H9 (cell line): ENCODE data around the gene NRK. TPM values are rescaled to one million over a fixed set of nuclear protein-coding genes. Genes with fewer than 3 reads are reported as not detected.

Experiments
- DNase-seq: peaks from one replicate; pipeline ENCODE4 v3.0.0-alpha.2; 2017
- H2AFZ ChIP-seq: one replicate; pipeline ENCODE4 v1.6.1; 2013; ENCODE audit warnings: mild to moderate bottlenecking, low read length, control low read depth, moderate library complexity
- H2AK5ac ChIP-seq: 2 replicates; pipeline ENCODE4 v1.6.1; 2013; ENCODE audit warnings: low read length, control low read depth, mixed read lengths; ENCODE audit not compliant: insufficient read length
- H2BK120ac ChIP-seq: one replicate; pipeline ENCODE4 v1.6.1; 2013; ENCODE audit warnings: low read depth, mild to moderate bottlenecking, low read length, control low read depth, inconsistent platforms; ENCODE audit not compliant: poor library complexity, severe bottlenecking
- H2BK12ac ChIP-seq: 2 replicates; pipeline ENCODE4 v1.6.1; 2013; ENCODE audit warnings: low read length, control low read depth, mixed read lengths, low read depth; ENCODE audit not compliant: insufficient read length
- H2BK15ac ChIP-seq: 2 replicates; pipeline ENCODE4 v1.6.1; 2013; ENCODE audit warnings: low read depth, low read length, control low read depth
- H2BK20ac ChIP-seq: one replicate; pipeline ENCODE4 v1.6.1; 2013; ENCODE audit warnings: low read depth, mild to moderate bottlenecking, low read length, control low read depth, inconsistent platforms; ENCODE audit not compliant: poor library complexity, severe bottlenecking
- H2BK5ac ChIP-seq: 2 replicates; pipeline ENCODE4 v1.6.1; 2013; ENCODE audit warnings: low read length, control low read depth, mixed read lengths; ENCODE audit not compliant: insufficient read length
- H3K14ac ChIP-seq: 2 replicates; pipeline ENCODE4 v1.6.1; 2013; ENCODE audit warnings: low read length, control low read depth; ENCODE audit not compliant: insufficient read depth
- H3K18ac ChIP-seq: 2 replicates; pipeline ENCODE4 v1.6.1; 2013; ENCODE audit warnings: low read depth, mild to moderate bottlenecking, mixed read lengths, low read length, control low read depth; ENCODE audit not compliant: insufficient read length
- H3K23ac ChIP-seq: 2 replicates; pipeline ENCODE4 v1.6.1; 2013; ENCODE audit warnings: low read length, control low read depth, mixed read lengths, low read depth; ENCODE audit not compliant: insufficient read length
- H3K23me2 ChIP-seq: 2 replicates; pipeline ENCODE4 v1.6.1; 2013; ENCODE audit warnings: low read depth, mild to moderate bottlenecking, mixed read lengths, low read length, control low read depth; ENCODE audit not compliant: insufficient read length, poor library complexity, severe bottlenecking
- H3K27ac ChIP-seq: 2 replicates; pipeline ENCODE4 v1.5.1; 2013; ENCODE audit warnings: low read length, control low read depth, mixed read lengths, low read depth; ENCODE audit not compliant: insufficient read length
- H3K27me3 ChIP-seq: 2 replicates; pipeline ENCODE4 v1.6.1; 2013; ENCODE audit warnings: low read length, control low read depth, inconsistent platforms; ENCODE audit not compliant: insufficient read depth
- H3K4ac ChIP-seq: 2 replicates; pipeline ENCODE4 v1.6.1; 2013; ENCODE audit warnings: low read depth, mild to moderate bottlenecking, control low read depth, inconsistent platforms, low read length, moderate library complexity
- H3K4me1 ChIP-seq: 2 replicates; pipeline ENCODE4 v1.6.1; 2013; ENCODE audit warnings: low read length, control low read depth, inconsistent platforms; ENCODE audit not compliant: insufficient read depth
- H3K4me2 ChIP-seq: 2 replicates; pipeline ENCODE4 v1.6.1; 2013; ENCODE audit warnings: low read length, control low read depth, mixed read lengths; ENCODE audit not compliant: insufficient read length, insufficient read depth
- H3K56ac ChIP-seq: 2 replicates; pipeline ENCODE4 v1.6.1; 2013; ENCODE audit warnings: low read depth, mild to moderate bottlenecking, mixed read lengths, low read length, control low read depth; ENCODE audit not compliant: insufficient read length
- H3K79me1 ChIP-seq: 2 replicates; pipeline ENCODE4 v1.6.1; 2013; ENCODE audit warnings: low read depth, mild to moderate bottlenecking, moderate library complexity, low read length, control low read depth, inconsistent platforms; ENCODE audit not compliant: insufficient read depth, poor library complexity, severe bottlenecking
- H3K79me2 ChIP-seq: 2 replicates; pipeline ENCODE4 v1.6.1; 2013; ENCODE audit warnings: low read length, control low read depth, inconsistent platforms; ENCODE audit not compliant: insufficient read depth
- H3K9ac ChIP-seq: 2 replicates; pipeline ENCODE4 v1.6.1; 2013; ENCODE audit warnings: low read length, control low read depth, mixed read lengths; ENCODE audit not compliant: insufficient read length; ENCODE audit errors: extremely low read depth
- H3K9me3 ChIP-seq: one replicate; pipeline ENCODE4 v1.6.1; 2013; ENCODE audit warnings: low read depth, low read length, inconsistent platforms; ENCODE audit not compliant: control insufficient read depth
- H3T11ph ChIP-seq: one replicate; pipeline ENCODE4 v1.6.1; 2013; ENCODE audit warnings: mild to moderate bottlenecking, low read length, control low read depth, inconsistent platforms
- H4K20me1 ChIP-seq: one replicate; pipeline ENCODE4 v1.6.1; 2013; ENCODE audit not compliant: control insufficient read depth, insufficient read length, insufficient read depth
- H4K5ac ChIP-seq: 2 replicates; pipeline ENCODE4 v1.6.1; 2013; ENCODE audit warnings: low read depth, mild to moderate bottlenecking, mixed read lengths, low read length, control low read depth; ENCODE audit not compliant: insufficient read length
- H4K8ac ChIP-seq: replicated peaks from 2 replicates; pipeline ENCODE4 v1.6.1; 2013; ENCODE audit warnings: low read length, control low read depth, mixed read lengths, low read depth; ENCODE audit not compliant: insufficient read length
- H4K91ac ChIP-seq: 2 replicates; pipeline ENCODE4 v1.6.1; 2013; ENCODE audit warnings: low read depth, mild to moderate bottlenecking, moderate library complexity, mixed read lengths, low read length, control low read depth; ENCODE audit not compliant: insufficient read length
- H3K27ac Mint-ChIP-seq, 3 experiments: 2 replicates in 2 of 3; 3 replicates in 1 of 3; pipeline ENCODE4 v1.8.0; 2020 to 2021; ENCODE audit warnings: mixed read lengths in 3 of 3, mild to moderate bottlenecking in 1 of 3, moderate library complexity in 1 of 3
- H3K27me3 Mint-ChIP-seq: 2 replicates; pipeline ENCODE4 v1.8.0; 2021; ENCODE audit warnings: low read depth, mild to moderate bottlenecking, moderate library complexity, mixed read lengths
- H3K36me3 Mint-ChIP-seq, 3 experiments: 2 replicates in 2 of 3; 3 replicates in 1 of 3; pipeline ENCODE4 v1.8.0; 2020 to 2021; ENCODE audit warnings: low read depth in 3 of 3, mixed read lengths in 3 of 3; ENCODE audit not compliant: insufficient read depth in 1 of 3
- H3K4me1 Mint-ChIP-seq, 2 experiments: 2 replicates each; pipeline ENCODE4 v1.8.0; 2020; ENCODE audit warnings: mixed read lengths in 2 of 2
- H3K4me3 Mint-ChIP-seq, 2 experiments: 2 replicates in 1 of 2; 3 replicates in 1 of 2; pipeline ENCODE4 v1.8.0; 2020 to 2021; ENCODE audit warnings: mild to moderate bottlenecking in 2 of 2, mixed read lengths in 2 of 2, moderate library complexity in 1 of 2
- H3K9me3 Mint-ChIP-seq, 2 experiments: 2 replicates in 1 of 2; 3 replicates in 1 of 2; pipeline ENCODE4 v1.8.0; 2020; ENCODE audit warnings: mild to moderate bottlenecking in 2 of 2, mixed read lengths in 2 of 2, moderate library complexity in 1 of 2
- CTCF ChIP-seq: fragments of 200-600 bp; sonication (generic); conservative IDR thresholded peaks from 3 replicates; pipeline ENCODE4 v1.8.0; 2021; ENCODE audit warnings: antibody characterized with exemption, mild to moderate bottlenecking
- WGBS: extraction: QIAGEN DNeasy Blood & Tissue Kit; methylation state at CpG from one replicate; pipeline ENCODE4 v1.1.7; 2013; ENCODE audit warnings: missing lambda C conversion rate, low lambda C conversion rate, mixed read lengths; ENCODE audit not compliant: insufficient read length; ENCODE audit errors: extremely low coverage; 5-methylcytosine and 5-hydroxymethylcytosine counted together
- total RNA-seq: library from RNA; stranded (reverse); gene quantifications from 2 replicates; pipeline ENCODE4 v1.2.1, GENCODE V29; 2021

Gene NRK
- total RNA-seq, 1 experiment from 2014 or later: 1.4 TPM

- H2AFZ ChIP-seq: no peak overlapping the region
- H3K4me1 ChIP-seq: no peaks in the 10 kb centered on the region
- DNase-seq: no peak
- Mint-ChIP-seq H3K4me1 (peaks cover 0 to 3% of the 10 kb centered on the region in 2 experiments; a peak in 1 of 4 replicates), H3K4me3 (no peak overlapping the region), H3K27me3 (no peaks in the 10 kb centered on the region), H3K36me3 (no peaks in the 10 kb centered on the region; a peak in 1 of 7 replicates), H3K9me3 (peaks cover 0 to 40% of the 10 kb centered on the region in 2 experiments; a peak in 2 of 5 replicates), H3K27ac (peak overlapping the region in 1 of 3 experiments; percentile 44; a peak in 1 of 7 replicates)
- no peak overlapping the region for H2BK120ac ChIP-seq
- H3K56ac ChIP-seq: no peak overlapping the region
- no peak overlapping the region for H2AK5ac ChIP-seq
- no peak overlapping the region for H2BK12ac ChIP-seq
- no peaks in the 10 kb centered on the region for H3K27me3 ChIP-seq
- H3T11ph ChIP-seq: no peak overlapping the region
- no peak overlapping the region for H3K9ac ChIP-seq
- H2BK15ac ChIP-seq: no peak overlapping the region
- H3K79me2 ChIP-seq: no peaks in the 10 kb centered on the region
- H4K20me1 ChIP-seq: no peaks in the 10 kb centered on the region
- no peaks in the 10 kb centered on the region for H3K23me2 ChIP-seq
- H3K14ac ChIP-seq: no peak overlapping the region
- no peaks in the 10 kb centered on the region for H3K9me3 ChIP-seq
- no peak overlapping the region for H4K5ac ChIP-seq
- H2BK20ac ChIP-seq: no peak overlapping the region
- no peak overlapping the region for H3K4ac ChIP-seq
- H3K23ac ChIP-seq: no peak overlapping the region
- no peak for TF ChIP-seq CTCF
- no CpG with 5 or more reads among the region's 3 CpGs for WGBS
- H2BK5ac ChIP-seq: no peak overlapping the region
- H4K91ac ChIP-seq: no peak overlapping the region
- no peak overlapping the region for H3K18ac ChIP-seq
- H3K27ac ChIP-seq: no peak overlapping the region
- H3K79me1 ChIP-seq: no peaks in the 10 kb centered on the region
- H3K4me2 ChIP-seq: no peak overlapping the region
- no peak overlapping the region for H4K8ac ChIP-seq
Measured at GRCh38 chrX:105910563-105911105, 88.3 kb downstream of the NRK start.
